Fibroblast of skin of abdomen (primary cell): ENCODE measurements around the gene EPB41L5.

Experiments used
- DNase-seq: peaks from one replicate; pipeline ENCODE4 v3.0.0-alpha.2; 2013

Gene EPB41L5

GRCh38 chr2:120226316-120226715 is 213.4 kb downstream of the EPB41L5 start:
- DNase-seq: no peak

DNA sequence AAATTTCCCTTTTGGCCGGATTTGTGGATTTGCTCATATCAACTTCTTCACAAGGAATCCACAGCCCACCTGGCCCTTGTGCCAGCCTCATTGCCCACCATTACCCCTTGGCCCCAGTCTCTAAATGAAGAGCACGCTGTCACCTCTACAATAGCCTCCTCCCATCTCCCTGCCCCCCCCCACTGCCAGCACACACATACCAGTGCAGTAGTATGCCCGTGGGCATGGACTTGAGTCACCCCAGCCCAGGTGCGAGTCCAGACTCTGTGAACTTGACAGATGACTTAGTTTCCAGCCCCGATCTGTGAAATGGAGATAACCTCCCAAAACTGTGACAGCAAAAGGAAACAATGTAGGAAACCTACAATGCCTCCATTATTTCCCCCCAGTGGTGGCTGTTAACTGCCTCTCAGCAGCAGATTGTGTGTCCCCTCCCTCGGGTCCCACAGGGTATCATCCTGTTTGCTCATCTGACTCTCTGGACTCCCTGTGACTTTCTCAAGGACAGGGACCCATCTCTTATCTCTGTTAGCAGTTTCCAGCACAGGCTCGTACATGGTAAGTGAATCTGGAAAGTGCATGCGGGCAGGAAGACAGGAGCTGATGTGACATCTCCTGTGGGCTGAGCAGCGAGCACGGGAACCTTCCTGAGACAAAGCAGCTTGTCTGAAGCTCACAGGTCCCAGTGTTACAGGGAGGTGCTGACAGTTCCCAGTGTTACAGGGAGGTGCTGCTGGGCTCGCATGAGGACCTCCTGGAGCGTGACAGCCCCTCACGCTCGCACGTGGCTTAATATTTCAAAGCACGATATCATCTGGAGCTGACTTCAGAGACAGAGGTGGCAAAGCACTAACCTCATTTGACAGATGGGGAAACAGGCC is 214.5 kb downstream of the EPB41L5 start:
- no peak for DNase-seq

DNA sequence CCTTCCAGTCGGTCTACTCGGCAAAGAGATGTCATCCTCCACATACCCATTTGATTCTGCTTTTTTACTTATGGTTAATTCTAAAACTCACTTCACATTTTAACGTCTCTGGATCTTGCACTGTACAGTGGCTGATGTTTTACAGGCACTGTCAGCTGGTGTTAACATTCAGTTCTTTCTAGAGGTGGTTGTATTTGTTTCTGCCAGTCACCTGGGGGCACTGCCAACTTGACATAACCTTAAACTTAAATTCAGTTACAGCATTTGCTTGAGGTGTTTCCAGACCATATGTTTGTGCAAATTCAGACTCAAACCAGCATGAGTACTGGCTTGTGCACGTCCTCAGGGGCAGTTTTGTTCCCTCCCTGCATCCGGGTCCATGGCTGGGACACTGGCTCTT is 215.6 kb downstream of the EPB41L5 start:
- DNase-seq: no peak
